H9 (cell line): Measurements from ENCODE around the gene ITCH. TPM values are rescaled to one million over a fixed set of nuclear protein-coding genes. Genes with fewer than 3 reads are reported as not detected.

Source experiments
- DNase-seq: peaks from one replicate; pipeline ENCODE4 v3.0.0-alpha.2; 2017
- H2AFZ ChIP-seq: one replicate; pipeline ENCODE4 v1.6.1; 2013; ENCODE audit warnings: mild to moderate bottlenecking, low read length, control low read depth, moderate library complexity
- H2AK5ac ChIP-seq: 2 replicates; pipeline ENCODE4 v1.6.1; 2013; ENCODE audit warnings: low read length, control low read depth, mixed read lengths; ENCODE audit not compliant: insufficient read length
- H2BK120ac ChIP-seq: one replicate; pipeline ENCODE4 v1.6.1; 2013; ENCODE audit warnings: low read depth, mild to moderate bottlenecking, low read length, control low read depth, inconsistent platforms; ENCODE audit not compliant: poor library complexity, severe bottlenecking
- H2BK12ac ChIP-seq: 2 replicates; pipeline ENCODE4 v1.6.1; 2013; ENCODE audit warnings: low read length, control low read depth, mixed read lengths, low read depth; ENCODE audit not compliant: insufficient read length
- H2BK15ac ChIP-seq: 2 replicates; pipeline ENCODE4 v1.6.1; 2013; ENCODE audit warnings: low read depth, low read length, control low read depth
- H2BK20ac ChIP-seq: one replicate; pipeline ENCODE4 v1.6.1; 2013; ENCODE audit warnings: low read depth, mild to moderate bottlenecking, low read length, control low read depth, inconsistent platforms; ENCODE audit not compliant: poor library complexity, severe bottlenecking
- H2BK5ac ChIP-seq: 2 replicates; pipeline ENCODE4 v1.6.1; 2013; ENCODE audit warnings: low read length, control low read depth, mixed read lengths; ENCODE audit not compliant: insufficient read length
- H3K14ac ChIP-seq: 2 replicates; pipeline ENCODE4 v1.6.1; 2013; ENCODE audit warnings: low read length, control low read depth; ENCODE audit not compliant: insufficient read depth
- H3K18ac ChIP-seq: 2 replicates; pipeline ENCODE4 v1.6.1; 2013; ENCODE audit warnings: low read depth, mild to moderate bottlenecking, mixed read lengths, low read length, control low read depth; ENCODE audit not compliant: insufficient read length
- H3K23ac ChIP-seq: 2 replicates; pipeline ENCODE4 v1.6.1; 2013; ENCODE audit warnings: low read length, control low read depth, mixed read lengths, low read depth; ENCODE audit not compliant: insufficient read length
- H3K23me2 ChIP-seq: 2 replicates; pipeline ENCODE4 v1.6.1; 2013; ENCODE audit warnings: low read depth, mild to moderate bottlenecking, mixed read lengths, low read length, control low read depth; ENCODE audit not compliant: insufficient read length, poor library complexity, severe bottlenecking
- H3K27ac ChIP-seq: 2 replicates; pipeline ENCODE4 v1.5.1; 2013; ENCODE audit warnings: low read length, control low read depth, mixed read lengths, low read depth; ENCODE audit not compliant: insufficient read length
- H3K27me3 ChIP-seq: 2 replicates; pipeline ENCODE4 v1.6.1; 2013; ENCODE audit warnings: low read length, control low read depth, inconsistent platforms; ENCODE audit not compliant: insufficient read depth
- H3K4ac ChIP-seq: 2 replicates; pipeline ENCODE4 v1.6.1; 2013; ENCODE audit warnings: low read depth, mild to moderate bottlenecking, control low read depth, inconsistent platforms, low read length, moderate library complexity
- H3K4me1 ChIP-seq: 2 replicates; pipeline ENCODE4 v1.6.1; 2013; ENCODE audit warnings: low read length, control low read depth, inconsistent platforms; ENCODE audit not compliant: insufficient read depth
- H3K4me2 ChIP-seq: 2 replicates; pipeline ENCODE4 v1.6.1; 2013; ENCODE audit warnings: low read length, control low read depth, mixed read lengths; ENCODE audit not compliant: insufficient read length, insufficient read depth
- H3K56ac ChIP-seq: 2 replicates; pipeline ENCODE4 v1.6.1; 2013; ENCODE audit warnings: low read depth, mild to moderate bottlenecking, mixed read lengths, low read length, control low read depth; ENCODE audit not compliant: insufficient read length
- H3K79me1 ChIP-seq: 2 replicates; pipeline ENCODE4 v1.6.1; 2013; ENCODE audit warnings: low read depth, mild to moderate bottlenecking, moderate library complexity, low read length, control low read depth, inconsistent platforms; ENCODE audit not compliant: insufficient read depth, poor library complexity, severe bottlenecking
- H3K79me2 ChIP-seq: 2 replicates; pipeline ENCODE4 v1.6.1; 2013; ENCODE audit warnings: low read length, control low read depth, inconsistent platforms; ENCODE audit not compliant: insufficient read depth
- H3K9ac ChIP-seq: 2 replicates; pipeline ENCODE4 v1.6.1; 2013; ENCODE audit warnings: low read length, control low read depth, mixed read lengths; ENCODE audit not compliant: insufficient read length; ENCODE audit errors: extremely low read depth
- H3K9me3 ChIP-seq: one replicate; pipeline ENCODE4 v1.6.1; 2013; ENCODE audit warnings: low read depth, low read length, inconsistent platforms; ENCODE audit not compliant: control insufficient read depth
- H3T11ph ChIP-seq: one replicate; pipeline ENCODE4 v1.6.1; 2013; ENCODE audit warnings: mild to moderate bottlenecking, low read length, control low read depth, inconsistent platforms
- H4K20me1 ChIP-seq: one replicate; pipeline ENCODE4 v1.6.1; 2013; ENCODE audit not compliant: control insufficient read depth, insufficient read length, insufficient read depth
- H4K5ac ChIP-seq: 2 replicates; pipeline ENCODE4 v1.6.1; 2013; ENCODE audit warnings: low read depth, mild to moderate bottlenecking, mixed read lengths, low read length, control low read depth; ENCODE audit not compliant: insufficient read length
- H4K8ac ChIP-seq: replicated peaks from 2 replicates; pipeline ENCODE4 v1.6.1; 2013; ENCODE audit warnings: low read length, control low read depth, mixed read lengths, low read depth; ENCODE audit not compliant: insufficient read length
- H4K91ac ChIP-seq: 2 replicates; pipeline ENCODE4 v1.6.1; 2013; ENCODE audit warnings: low read depth, mild to moderate bottlenecking, moderate library complexity, mixed read lengths, low read length, control low read depth; ENCODE audit not compliant: insufficient read length
- H3K27ac Mint-ChIP-seq, 3 experiments: 2 replicates in 2 of 3; 3 replicates in 1 of 3; pipeline ENCODE4 v1.8.0; 2020 to 2021; ENCODE audit warnings: mixed read lengths in 3 of 3, mild to moderate bottlenecking in 1 of 3, moderate library complexity in 1 of 3
- H3K27me3 Mint-ChIP-seq: 2 replicates; pipeline ENCODE4 v1.8.0; 2021; ENCODE audit warnings: low read depth, mild to moderate bottlenecking, moderate library complexity, mixed read lengths
- H3K36me3 Mint-ChIP-seq, 3 experiments: 2 replicates in 2 of 3; 3 replicates in 1 of 3; pipeline ENCODE4 v1.8.0; 2020 to 2021; ENCODE audit warnings: low read depth in 3 of 3, mixed read lengths in 3 of 3; ENCODE audit not compliant: insufficient read depth in 1 of 3
- H3K4me1 Mint-ChIP-seq, 2 experiments: 2 replicates each; pipeline ENCODE4 v1.8.0; 2020; ENCODE audit warnings: mixed read lengths in 2 of 2
- H3K4me3 Mint-ChIP-seq, 2 experiments: 2 replicates in 1 of 2; 3 replicates in 1 of 2; pipeline ENCODE4 v1.8.0; 2020 to 2021; ENCODE audit warnings: mild to moderate bottlenecking in 2 of 2, mixed read lengths in 2 of 2, moderate library complexity in 1 of 2
- H3K9me3 Mint-ChIP-seq, 2 experiments: 2 replicates in 1 of 2; 3 replicates in 1 of 2; pipeline ENCODE4 v1.8.0; 2020; ENCODE audit warnings: mild to moderate bottlenecking in 2 of 2, mixed read lengths in 2 of 2, moderate library complexity in 1 of 2
- WGBS: extraction: QIAGEN DNeasy Blood & Tissue Kit; methylation state at CpG from one replicate; pipeline ENCODE4 v1.1.7; 2013; ENCODE audit warnings: missing lambda C conversion rate, low lambda C conversion rate, mixed read lengths; ENCODE audit not compliant: insufficient read length; ENCODE audit errors: extremely low coverage; 5-methylcytosine and 5-hydroxymethylcytosine counted together
- total RNA-seq: library from RNA; stranded (reverse); gene quantifications from 2 replicates; pipeline ENCODE4 v1.2.1, GENCODE V29; 2021
- TF ChIP-seq, protein P1 (sequence below): fragments of 200-600 bp; sonication (generic); conservative IDR thresholded peaks from 3 replicates; pipeline ENCODE4 v1.8.0; 2021; ENCODE audit warnings: antibody characterized with exemption, mild to moderate bottlenecking

ITCH gene
- total RNA-seq, 1 experiment from 2014 or later: 55.9 TPM

DNA sequence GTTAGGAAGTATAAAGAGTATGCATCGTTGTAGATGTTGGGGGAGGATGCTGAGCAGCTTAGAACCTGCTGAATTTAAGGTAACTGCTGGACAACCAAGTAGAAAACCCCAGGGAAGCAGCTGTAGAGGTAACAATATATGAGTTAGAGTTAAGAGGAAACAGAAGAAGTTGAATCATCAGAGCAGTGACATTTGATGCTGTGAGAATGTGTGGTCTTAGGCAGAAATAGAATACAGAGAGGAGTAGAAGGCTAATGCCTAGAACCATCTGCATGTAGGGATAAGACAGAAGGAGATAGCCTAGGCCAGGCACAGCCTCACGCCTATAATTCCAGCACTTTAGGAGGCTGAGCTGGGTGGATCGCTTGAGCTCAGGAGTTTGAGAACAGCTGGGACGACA, 130.6 kb downstream of the ITCH start:
- Histone ChIP-seq H3K27ac (no peak overlapping the region), H3K23ac (no peak overlapping the region), H3K9me3 (no peaks in the 10 kb centered on the region), H3T11ph (no peak overlapping the region), H3K4ac (no peak overlapping the region), H3K14ac (no peak overlapping the region), H4K8ac (no peak overlapping the region), H3K27me3 (no peaks in the 10 kb centered on the region), H2BK5ac (no peak overlapping the region), H4K20me1 (no peaks in the 10 kb centered on the region), H3K79me1 (no peaks in the 10 kb centered on the region), H4K91ac (no peak overlapping the region), H3K4me2 (no peak overlapping the region), H3K56ac (no peak overlapping the region), H2BK20ac (no peak overlapping the region), H3K79me2 (no peaks in the 10 kb centered on the region), H2AFZ (no peak overlapping the region), H2BK120ac (no peak overlapping the region), H3K9ac (no peak overlapping the region), H3K23me2 (no peaks in the 10 kb centered on the region), H2BK15ac (no peak overlapping the region), H3K4me1 (no peaks in the 10 kb centered on the region), H2BK12ac (no peak overlapping the region), H4K5ac (no peak overlapping the region), H3K18ac (no peak overlapping the region), H2AK5ac (no peak overlapping the region)
- Mint-ChIP-seq H3K4me3 (no peak overlapping the region), H3K27ac (no peak overlapping the region), H3K4me1 (no peaks in the 10 kb centered on the region), H3K36me3 (peaks cover 44 to 84% (median 80%) of the 10 kb centered on the region in 3 experiments), H3K27me3 (no peaks in the 10 kb centered on the region), H3K9me3 (peaks cover 0 to 2% of the 10 kb centered on the region in 2 experiments; a peak in 2 of 5 replicates)
- TF ChIP-seq, protein P1, sequence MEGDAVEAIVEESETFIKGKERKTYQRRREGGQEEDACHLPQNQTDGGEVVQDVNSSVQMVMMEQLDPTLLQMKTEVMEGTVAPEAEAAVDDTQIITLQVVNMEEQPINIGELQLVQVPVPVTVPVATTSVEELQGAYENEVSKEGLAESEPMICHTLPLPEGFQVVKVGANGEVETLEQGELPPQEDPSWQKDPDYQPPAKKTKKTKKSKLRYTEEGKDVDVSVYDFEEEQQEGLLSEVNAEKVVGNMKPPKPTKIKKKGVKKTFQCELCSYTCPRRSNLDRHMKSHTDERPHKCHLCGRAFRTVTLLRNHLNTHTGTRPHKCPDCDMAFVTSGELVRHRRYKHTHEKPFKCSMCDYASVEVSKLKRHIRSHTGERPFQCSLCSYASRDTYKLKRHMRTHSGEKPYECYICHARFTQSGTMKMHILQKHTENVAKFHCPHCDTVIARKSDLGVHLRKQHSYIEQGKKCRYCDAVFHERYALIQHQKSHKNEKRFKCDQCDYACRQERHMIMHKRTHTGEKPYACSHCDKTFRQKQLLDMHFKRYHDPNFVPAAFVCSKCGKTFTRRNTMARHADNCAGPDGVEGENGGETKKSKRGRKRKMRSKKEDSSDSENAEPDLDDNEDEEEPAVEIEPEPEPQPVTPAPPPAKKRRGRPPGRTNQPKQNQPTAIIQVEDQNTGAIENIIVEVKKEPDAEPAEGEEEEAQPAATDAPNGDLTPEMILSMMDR: no peak
- no peak for DNase-seq
- WGBS: no CpG with 5 or more reads among the region's 4 CpGs
